GM19455 (cell line): ENCODE data around the gene OTOG.

Experiments
- ATAC-seq: cut with Tn5 transposase; IDR thresholded peaks from one replicate; pipeline ENCODE4 v1.9.1; 2021; ENCODE audit not compliant: unreplicated experiment

OTOG gene

DNA sequence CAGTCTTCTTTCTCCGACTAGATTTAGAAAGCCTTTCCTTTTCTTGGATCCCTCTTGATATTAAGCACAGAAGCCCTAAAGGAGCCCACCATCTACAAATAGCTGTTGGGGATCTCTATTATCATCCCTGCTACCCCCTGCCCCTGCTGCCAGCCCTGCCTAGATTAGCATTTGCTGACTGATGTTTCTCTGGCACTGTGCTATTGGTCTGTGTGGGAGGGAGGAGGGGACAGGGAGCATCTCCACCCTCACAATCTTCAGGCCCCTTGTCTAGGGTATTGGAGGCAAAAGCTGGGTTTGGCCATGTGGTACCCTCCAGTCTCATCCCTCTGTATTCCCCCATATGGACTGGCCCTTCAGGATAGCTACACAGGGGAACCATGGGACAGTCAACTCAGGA is 9.0 kb upstream of the OTOG start:
- ATAC-seq: no peak

DNA sequence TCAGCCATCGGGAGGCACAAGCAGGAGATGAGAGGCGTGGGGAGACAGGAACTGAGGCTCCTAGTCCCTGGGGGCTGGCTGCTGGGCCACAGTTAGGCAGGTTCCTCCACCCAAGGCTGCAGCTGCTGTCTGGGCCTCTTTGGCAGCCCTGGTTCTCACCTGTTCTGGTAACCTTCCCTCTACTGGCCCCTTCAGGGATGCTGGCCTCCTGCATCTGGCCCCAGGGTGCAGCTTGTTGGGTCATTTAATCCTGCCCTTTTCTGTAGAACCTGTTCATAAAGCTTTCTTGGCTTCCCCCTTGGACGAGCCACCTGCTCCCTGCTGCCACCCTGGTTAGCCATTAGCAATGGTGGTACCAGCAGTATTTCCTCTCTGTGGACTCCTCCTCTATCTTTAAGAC is 8.3 kb upstream of the OTOG start:
- ATAC-seq: no peak

DNA sequence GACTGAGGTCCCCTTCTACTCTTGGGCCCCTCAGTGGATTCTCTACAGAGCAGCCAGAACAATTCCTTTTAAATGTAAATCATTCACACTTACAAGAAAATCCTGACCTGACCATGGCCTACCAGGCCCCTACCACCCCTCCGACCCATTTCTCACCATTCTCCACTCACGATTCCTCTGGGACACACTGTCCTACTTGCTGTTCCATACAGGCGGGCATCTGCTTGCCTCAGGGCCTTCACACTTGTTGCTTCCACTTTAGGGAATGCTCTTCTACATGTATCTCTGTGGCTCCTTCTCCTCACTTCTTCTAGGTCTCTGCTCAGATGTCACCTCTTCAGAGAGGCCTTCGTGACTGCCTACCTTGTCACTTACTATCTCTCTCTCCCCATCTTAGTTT is 6.3 kb upstream of the OTOG start:
- no peak for ATAC-seq

DNA sequence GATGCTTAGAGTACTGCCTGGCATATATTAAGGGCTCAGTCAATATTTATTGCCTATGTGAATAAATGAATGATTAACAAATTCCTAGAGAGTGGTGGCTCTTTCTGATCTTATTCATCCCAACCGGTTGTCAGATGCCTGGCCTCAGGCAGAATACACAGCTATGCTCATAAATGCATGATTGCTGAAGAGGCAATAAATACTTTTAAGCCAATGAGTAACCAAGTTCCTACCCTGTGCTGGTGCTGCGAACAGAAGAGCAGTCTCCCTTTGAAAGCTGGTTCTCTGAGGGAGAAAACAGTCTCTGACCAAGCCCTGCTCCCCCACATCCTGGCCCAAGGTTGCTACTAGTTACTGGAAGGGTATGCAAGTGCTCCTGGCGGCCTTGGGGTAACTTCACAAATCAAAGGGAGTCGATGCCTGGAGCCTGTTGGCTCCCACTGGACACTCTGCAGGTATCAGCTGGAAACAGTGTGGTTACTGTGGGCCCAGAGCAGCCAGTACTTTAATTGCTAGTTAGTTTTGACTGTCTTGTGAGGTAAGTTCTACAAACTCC is 5.7 kb upstream of the OTOG start:
- ATAC-seq: no peak

DNA sequence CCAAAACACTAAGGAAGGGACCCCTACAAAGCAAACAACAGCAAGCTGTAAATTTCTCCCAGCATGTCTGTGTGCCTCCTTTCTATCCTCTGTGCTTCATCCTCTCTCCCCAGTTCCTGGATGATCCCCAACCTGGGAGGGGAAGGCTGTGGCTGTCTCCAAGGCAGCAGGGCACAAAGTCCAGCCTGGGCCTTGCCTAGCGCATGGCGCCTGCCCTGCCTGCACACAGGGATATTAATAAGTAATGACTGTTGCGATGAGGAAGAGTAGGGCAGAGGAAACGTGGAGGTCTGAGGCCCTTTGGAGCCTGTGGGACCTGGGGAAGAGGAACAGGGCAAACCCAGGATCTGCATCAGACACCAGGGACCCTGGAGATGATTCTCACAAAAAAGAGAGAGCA is 4.8 kb upstream of the OTOG start:
- no peak for ATAC-seq

DNA sequence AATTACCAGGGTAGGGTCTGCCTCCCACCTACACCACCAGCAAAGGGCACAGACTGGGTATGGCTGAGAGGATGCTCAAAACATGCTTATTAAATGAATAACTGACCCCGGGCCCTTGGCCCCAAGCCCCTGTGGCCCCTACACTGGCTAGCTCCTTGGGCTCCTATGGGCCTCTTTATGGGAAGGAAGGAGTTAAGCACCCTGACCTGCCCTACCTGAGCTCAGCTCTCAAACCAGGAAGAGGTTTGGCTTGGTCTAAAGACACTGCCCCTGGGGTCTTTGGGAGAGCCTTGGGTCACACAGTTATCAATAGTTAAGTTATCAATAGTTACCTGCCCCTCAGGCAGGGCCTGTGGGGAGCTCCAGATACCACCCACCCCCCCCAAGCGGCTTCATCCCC is 4.0 kb upstream of the OTOG start:
- ATAC-seq: no peak

DNA sequence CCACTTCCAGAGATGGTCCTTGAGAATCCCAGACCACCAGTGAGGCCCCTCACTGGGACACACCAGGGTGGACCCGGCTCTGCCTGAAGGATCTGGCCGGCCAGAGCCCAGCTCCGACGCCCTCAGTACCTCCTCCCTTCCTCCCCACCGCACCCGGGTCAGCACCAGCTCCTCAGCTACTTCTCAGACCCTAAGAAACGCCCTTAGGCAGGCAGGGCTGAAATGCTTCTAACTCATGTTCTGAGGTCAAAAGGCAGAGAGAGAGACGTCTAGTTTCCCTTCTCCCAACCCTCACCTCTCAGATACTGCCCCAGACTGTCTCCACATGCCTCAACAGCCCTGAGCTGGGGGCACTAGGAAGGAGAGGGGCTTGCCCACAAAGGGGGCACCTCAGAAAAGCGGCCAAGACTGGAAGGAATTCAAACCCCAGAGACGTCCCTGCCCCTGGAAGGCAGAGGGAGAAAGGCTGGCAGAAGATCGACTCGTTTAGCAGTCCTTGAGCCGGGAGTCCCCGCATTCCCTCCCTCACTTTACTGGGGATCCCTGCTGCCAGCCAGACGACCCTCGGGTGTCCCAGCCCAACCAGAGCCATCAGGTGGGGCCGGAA is 3.4 kb upstream of the OTOG start:
- ATAC-seq: no peak

DNA sequence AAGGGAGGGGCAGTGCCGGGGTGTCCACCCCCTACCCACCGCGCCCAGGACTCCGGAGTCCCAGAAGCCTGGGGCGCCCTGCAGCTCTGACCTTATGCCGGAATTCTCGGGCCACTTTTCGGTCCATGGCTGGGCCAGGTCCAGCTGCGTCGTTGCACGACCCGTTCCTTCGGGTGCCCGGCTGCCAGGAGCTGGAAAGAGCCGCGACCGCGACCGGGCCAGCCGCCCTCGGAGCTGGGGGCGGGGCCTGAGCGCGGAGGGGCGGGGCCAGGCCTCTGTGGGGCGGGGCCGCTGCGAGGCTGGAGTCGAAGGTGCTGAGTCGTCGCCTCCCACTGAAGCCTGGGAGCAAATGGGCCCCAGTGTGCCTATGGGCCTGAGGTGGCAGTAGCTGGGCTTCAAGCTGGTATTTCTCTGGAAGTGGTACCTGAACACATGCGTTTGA is 2.9 kb upstream of the OTOG start, which contains the start of gene USH1C:
Gene USH1C, minus strand, starts transcription at position 236 of the 442 bp plus-strand sequence. Its CDS starts 109 bp downstream, at position 127.
- ATAC-seq: no peak

DNA sequence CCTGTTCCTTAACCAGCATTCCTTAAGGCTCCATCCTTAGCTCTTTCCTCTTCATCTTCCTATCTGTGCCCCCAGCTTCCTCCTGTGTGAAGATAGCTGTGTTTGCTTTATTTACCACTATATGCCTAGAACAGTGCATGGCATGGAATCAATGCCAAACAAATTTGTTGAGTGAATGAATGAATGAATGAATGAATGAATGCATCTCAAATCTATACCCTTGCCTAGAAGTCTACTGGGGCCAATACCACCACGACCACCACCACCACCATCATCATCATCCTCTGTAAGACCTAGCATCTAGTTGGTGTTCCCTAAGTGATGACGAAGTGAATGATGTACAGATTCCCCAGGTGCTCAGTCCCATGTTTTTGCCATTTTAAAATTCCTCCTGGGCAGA is 819 bp upstream of the OTOG start:
- no peak for ATAC-seq

DNA sequence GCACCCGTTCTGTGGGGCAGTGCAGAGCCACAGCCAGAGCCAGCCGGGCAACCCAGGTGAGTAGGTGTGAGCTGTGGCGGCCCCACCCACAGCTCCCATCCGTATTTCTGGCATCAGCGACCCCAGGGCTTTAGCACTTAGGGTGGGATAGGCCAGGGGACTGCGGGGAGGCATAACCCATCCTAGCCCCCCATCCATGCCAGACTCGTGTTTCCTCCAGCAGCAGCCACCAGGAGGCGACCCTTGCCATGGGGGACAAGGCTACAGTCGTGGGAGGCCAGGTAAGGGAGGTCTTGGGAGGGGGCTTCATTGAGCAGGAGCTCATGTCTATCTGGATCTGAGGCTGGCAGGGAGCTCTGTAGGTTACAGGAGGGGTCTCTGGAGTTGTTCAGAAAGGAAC is 873 bp downstream of the OTOG start:
- ATAC-seq: no peak

DNA sequence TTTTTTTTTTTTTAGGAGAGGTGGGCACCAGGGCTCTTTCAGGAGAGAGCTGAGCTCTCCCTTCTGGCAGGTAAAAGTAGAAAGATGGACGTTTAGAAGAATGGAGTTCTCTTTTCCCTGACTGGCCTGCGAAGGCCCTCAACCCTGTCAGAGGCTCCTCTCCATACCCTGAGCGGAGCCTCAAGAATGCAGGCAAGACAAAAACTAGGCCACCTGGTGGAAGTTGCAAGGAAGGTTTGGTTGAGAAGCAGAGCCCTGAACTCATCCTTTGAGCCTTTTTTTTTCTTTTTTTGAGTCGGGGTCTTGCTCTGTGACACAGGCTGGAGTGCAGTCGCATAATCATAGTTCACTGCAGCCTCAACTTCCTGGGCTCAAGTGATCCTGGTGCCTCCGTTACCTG is 1.4 kb downstream of the OTOG start:
- no peak for ATAC-seq

DNA sequence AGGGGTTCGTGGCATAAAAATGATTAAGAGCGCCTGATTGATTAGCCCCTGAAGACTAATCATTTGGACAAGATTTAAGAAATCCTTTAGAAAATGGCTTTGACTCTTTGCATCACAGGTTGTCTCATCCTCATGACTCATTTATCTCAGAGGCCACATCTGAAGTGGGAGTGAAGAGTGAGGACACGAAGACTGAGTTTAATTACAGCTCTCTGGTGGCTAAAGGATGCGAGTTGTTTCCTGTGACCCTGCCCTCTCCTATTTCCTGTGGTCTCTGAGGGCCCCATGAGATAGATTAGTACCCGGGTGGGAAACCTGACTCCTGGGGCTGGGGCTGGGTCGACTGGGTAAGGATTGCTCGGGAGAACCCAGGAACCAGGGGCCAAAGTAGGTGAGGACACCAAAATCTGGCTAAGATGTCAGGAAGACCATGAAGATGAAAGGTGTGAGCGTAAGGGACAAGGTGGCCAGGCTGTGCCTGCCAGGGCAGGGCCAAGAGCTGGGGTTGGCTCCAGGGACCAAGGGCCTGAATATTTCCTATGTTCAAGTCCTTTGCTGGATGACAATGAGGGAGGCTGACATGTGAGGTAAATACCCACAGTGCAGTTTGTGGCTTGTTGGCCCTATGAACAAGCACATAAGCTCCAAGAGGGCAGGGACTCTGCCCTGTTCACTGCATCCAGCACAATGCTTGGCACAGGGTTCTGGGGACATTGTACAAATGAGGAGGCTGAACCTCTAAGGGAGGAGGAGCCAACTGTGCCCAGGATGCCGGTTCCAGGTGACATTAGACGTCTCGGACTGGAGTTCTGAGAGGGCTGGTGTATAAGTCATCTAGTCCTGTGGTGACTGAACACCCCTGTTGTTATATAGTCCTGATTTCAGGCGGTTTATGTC is 3.6 kb downstream of the OTOG start:
- ATAC-seq: no peak

DNA sequence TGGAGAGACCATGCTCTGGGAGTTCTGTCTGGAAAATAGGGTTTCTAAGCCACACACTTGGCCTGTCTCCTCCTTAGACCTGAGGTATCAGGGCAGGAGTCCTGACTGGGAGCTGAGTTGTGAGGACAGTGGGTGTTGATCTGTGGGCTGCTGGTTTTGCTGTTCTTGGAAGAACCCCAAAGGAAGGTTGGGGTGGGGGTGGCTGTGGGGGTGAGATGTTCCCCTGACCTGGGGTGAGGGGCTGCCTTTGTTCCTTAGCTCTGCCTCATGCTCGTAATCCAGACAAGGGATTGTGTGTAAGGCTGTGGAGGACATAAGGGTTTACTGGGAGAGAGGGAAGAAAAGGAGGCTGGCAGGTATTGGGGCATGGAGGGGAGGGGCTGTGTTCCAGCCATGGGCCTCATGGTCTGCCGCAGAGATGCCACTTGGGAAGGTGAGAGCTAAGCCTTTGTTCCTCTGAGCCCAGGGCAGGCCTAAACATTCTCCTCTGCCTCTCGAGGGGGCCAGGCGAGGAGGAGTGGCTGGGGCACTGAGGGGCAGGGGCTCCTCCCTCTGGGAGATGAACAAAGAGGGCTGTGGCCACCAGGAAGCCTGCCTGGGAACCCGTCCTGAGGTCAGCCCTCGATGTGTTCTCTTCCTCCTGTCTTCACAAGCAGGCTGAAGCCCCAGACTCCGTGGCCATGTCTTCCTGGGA is 4.4 kb downstream of the OTOG start:
- no peak for ATAC-seq

DNA sequence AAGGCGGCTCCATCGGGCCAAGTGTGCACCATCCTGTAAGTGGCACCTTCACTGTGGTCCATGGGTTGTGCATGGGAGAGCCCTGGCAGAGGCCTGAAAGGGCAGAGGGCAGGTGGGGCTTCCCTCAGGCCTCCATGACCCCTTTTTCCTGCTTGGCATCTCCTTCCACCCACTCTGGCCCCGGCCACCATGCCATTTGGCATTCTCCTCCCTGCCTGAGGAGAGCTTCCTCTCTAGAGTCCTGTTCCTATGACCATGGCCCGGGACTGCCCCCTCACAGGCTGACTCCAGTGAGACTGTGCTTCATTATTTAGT is 4.9 kb downstream of the OTOG start:
- ATAC-seq: no peak

DNA sequence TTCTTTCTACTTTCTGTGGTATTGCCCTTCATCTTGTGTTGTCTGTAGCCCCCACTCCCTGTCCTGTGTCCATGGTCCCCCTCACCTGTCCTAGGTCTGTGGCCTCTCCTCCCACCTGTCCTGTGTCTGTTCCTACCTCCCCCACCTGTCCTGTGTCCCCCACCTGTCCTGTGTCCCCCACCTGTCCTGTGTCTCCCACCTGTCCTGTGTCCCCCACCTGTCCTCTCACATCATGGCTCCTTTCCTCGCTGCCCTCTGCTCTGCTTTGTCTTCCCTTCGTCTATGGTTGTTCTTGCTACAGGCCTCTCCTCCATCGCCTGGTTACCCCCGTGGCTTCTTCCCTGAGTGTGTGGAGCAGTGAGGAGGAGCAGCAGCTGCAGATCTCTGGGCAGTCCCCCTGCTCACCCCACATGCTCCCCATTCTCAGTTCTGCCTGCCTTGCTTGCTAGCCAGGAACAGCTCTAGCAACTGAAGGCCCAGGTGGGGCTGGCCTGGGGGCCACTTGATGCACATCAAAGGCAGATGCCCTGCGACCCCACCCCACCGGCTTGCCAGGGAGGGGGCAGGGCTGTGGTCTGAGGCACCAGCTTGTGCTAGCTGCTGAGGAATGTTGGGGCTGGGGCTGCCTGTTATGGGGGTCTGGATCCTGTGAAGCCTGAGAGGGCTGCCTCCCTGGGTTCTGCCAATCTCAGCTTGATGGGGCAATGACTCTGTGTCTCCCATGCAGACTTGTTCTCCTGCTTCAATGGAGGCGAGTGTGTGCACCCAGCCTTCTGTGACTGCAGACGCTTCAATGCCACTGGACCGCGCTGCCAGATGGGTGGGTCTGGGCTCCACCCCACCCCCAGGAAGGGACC is 5.6 kb downstream of the OTOG start:
- no peak for ATAC-seq

DNA sequence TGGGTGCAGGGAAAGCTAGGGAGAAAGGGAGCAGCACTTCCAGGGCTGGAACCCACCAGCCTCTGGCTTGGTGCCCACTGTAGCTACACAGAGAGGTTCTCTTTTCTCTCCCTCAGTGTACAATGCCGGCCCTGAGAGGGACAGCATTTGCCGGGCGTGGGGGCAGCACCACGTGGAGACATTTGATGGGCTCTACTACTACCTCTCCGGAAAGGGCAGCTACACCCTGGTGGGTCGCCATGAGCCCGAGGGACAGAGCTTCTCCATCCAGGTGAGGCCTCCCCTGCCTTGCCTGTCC is 6.1 kb downstream of the OTOG start:
- no peak for ATAC-seq

DNA sequence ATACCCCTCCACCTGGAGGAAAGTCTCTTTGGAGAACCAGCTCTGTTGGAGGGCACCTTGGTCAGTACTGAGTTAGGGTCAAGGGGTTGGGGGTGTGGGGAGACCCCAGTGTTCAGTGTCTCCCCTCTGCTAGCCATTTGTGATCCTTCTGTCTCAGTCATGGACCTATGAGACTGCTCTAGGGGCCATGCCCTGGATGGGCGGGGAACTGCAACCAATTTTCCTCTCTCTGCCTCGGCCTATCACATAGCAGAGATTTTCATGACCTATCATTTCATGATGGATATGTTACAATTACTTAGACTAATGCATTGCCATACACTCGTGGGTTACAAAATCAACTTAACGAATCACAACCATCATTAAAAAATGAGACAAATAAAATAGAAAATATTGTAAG is 7.4 kb downstream of the OTOG start:
- ATAC-seq: no peak

DNA sequence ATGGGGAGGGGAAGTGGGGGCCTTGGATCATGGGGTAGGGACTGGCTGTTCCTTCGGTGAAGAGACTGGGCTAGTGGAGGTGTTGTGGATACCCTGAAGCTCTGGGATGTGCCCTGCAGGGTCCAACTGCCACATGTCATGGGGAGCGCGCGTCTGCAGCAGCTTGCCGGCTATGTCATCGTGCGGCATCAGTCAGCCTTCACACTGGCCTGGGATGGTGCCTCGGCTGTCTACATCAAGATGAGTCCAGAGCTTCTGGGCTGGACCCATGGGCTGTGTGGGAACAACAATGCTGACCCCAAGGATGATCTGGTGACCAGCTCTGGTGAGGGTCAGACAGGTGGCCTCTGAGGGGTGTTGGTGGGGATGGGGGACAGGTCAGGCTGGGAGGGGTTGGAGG is 9.9 kb downstream of the OTOG start:
- ATAC-seq: no peak

DNA sequence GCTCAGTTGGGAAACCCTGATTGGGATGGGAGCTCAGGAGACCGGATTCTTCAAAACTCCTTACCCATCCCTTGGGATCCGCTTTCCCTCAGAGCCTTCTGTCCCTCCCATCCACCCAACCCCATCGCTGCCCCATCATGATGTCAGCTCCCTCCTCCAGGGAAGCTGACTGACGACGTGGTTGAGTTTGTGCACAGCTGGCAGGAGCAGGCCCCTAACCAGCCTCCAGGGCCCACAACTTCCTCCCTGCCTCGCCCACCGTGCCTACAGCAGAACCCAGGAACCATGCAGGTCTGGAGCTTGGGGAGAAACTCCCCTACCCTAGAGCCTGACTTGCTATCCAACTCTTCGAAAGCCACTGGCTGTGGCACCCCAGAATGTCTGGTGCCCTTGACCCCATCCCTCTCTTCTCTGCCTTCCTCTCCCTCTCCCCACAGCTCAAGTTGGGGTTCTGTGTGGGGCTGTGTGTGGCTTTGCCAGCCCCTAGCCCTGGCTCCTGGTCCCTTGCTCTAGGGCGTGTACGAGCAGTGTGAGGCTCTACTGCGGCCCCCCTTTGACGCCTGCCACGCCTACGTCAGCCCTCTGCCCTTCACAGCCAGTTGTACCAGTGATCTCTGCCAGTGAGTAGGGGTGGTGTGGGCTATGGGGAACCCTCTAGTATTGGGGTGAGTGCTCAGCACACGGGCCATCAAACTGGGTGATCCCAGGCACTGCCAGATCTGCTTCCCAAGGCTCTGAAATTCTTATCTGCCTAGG is 11.1 kb downstream of the OTOG start:
- ATAC-seq: no peak

DNA sequence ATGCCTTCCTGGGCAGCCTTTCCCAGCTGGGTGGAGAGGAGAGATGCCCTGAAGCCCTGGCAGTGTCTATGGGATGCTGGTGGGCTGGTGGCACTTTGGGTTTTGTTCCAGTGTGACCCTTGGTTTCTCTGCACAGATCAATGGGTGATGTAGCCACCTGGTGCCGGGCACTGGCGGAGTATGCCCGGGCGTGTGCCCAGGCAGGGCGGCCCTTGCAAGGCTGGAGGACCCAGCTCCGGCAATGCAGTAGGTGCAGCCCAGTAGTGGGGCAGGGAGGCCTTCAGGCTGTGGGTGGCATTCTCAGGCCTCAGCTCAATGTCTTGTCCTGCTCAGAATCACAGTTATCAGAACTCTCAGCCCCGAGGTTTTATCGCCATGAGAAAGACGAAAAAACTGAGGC is 11.9 kb downstream of the OTOG start:
- ATAC-seq: no peak
